Measurements from ENCODE around the gene PDCD4.

The PDCD4 gene

DNA sequence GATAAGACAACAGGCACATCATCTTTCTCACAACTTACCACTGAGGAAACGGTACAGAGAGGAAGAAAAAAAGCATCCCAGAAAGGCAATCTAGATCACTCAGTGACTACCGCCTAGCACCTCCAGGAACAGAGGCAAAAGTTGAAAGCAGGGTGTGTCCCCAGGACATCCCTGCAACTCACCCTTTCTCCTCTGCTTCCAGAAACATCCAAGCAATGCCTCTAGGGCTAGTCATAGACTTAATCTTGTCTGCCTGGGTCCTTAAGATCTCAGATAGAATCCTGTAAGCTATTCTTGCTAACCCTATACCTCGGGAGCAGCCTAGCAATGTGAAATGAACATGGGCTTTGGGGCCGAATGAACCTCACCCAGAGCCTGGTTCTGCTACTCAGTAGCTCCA lies 18.8 kb upstream of the PDCD4 start:
- no peak for DNase-seq (ENCODE audit: low read depth, low spot score)
- TF ChIP-seq, protein P1, sequence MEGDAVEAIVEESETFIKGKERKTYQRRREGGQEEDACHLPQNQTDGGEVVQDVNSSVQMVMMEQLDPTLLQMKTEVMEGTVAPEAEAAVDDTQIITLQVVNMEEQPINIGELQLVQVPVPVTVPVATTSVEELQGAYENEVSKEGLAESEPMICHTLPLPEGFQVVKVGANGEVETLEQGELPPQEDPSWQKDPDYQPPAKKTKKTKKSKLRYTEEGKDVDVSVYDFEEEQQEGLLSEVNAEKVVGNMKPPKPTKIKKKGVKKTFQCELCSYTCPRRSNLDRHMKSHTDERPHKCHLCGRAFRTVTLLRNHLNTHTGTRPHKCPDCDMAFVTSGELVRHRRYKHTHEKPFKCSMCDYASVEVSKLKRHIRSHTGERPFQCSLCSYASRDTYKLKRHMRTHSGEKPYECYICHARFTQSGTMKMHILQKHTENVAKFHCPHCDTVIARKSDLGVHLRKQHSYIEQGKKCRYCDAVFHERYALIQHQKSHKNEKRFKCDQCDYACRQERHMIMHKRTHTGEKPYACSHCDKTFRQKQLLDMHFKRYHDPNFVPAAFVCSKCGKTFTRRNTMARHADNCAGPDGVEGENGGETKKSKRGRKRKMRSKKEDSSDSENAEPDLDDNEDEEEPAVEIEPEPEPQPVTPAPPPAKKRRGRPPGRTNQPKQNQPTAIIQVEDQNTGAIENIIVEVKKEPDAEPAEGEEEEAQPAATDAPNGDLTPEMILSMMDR (IDR thresholded peaks at IDR 0.05; ENCODE audit: low read depth, low read length): no peak
- in situ Hi-C loops (cut with HindIII; ENCODE audit: low sequenced_read_pairs): no loop called here
- no peak overlapping the region for H3K4me3 ChIP-seq (ENCODE audit: low read depth, low read length)

DNA sequence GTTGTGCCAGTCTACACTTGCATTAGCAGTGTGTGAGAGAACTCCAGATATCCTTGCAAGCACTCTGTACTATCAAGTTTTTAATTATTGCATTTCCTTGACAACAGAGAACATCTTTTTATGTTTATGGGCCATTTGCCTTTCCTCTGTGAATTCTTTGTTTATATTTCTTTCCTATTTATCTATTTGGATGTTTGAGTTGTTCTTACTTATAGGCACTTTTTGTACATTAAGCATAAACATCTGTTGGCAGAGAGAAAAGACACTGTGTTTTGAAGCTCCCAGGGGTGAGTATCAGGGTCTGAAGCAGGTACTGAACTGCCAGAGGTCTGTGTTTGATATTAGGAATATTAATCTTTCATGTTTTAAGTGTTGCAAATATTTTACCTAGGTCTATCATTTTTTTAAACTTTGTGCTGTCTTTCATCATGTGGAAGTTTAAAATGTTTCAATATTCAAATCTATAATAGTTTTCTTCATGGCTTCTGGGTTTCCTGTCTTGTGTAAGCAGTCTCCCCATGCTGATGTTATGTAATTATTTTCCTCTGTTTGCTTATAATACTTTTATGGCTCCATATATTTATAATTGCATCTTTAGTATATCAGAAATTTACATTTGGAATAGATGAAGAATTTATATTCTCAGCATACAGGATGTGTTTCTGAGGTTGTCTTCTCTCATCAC lies 17.7 kb upstream of the PDCD4 start:
- TF ChIP-seq, protein P1 (IDR thresholded peaks at IDR 0.05; ENCODE audit: low read depth, low read length): no peak
- in situ Hi-C loops (cut with HindIII; ENCODE audit: low sequenced_read_pairs): no loop called here
- no peak for DNase-seq (ENCODE audit: low read depth, low spot score)
- H3K4me3 ChIP-seq (ENCODE audit: low read depth, low read length): no peak overlapping the region

DNA sequence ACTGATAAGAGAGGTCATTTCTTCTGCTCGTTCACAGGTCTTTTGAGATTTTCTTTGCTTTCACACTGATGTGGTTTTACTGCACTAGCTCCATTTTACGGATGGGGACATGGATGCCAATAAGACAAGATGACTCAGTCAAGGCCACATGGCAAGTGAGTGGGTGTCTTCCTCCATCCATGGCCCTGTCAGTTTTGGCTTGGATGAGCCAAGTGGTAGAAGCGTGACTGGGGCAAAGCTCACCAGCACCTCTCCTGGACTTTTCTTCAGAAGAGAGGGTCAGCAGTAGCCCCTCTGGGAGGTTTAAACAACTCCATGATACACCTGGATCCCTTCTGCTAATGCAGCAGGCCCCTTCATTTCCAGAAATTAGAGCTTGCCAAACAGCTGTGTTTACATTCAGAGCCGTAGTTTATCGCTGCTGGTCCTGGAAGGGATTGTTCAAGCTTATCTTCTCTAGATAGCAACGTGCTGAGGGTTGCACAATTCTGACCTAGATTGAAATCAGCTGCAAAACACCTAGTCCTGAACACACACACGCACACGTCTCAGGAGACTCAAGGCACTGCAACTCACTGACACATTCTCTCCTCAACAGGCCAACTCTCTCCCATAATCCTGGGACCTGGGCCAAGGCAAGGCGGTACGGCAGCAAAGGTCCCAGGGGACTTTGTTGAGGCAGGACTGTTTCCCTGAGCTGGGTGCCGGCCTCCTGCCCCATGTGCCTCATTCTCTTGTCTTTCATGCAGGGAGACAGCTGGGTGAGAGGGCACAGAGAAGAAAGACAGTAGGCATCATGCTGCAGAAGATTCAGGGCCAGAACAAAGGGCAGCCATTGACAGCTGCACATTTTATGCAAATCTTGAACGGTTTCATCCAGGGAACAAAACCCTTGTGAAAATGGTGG lies 14.2 kb upstream of the PDCD4 start:
- TF ChIP-seq, protein P1 (IDR thresholded peaks at IDR 0.05; ENCODE audit: low read depth, low read length): no peak
- no peak for DNase-seq (ENCODE audit: low read depth, low spot score)
- no peak overlapping the region for H3K4me3 ChIP-seq (ENCODE audit: low read depth, low read length)
- in situ Hi-C loops (cut with HindIII; ENCODE audit: low sequenced_read_pairs): no loop called here

DNA sequence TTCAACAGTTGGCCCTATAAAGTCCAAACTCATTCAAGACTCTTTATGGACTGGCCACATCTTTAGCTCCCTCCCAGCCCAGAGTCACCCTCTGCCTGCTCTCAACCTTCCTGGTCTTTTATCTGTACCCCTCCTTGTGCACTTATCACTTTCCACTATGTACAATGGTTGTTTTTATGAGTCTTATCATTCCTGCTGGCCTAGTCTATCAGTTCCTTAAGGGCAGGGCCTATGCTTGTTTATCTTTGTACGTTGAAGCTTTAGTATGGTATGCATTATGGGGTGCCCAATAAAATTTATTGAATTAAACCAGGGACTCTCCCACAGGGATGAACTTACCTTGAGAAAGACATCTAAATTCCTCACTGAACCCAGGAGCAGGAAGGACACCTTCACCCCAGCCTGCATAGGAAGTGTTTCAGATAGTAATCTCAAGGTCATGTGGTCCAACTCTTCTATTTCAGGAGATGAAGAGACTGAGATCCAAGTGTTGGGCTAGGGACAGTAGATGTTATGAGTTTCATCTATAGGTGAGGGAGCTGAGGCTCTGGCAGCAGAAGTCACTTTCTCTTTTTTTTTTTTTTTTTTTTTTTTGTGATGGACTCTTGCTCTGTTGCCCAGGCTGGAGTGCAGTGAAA lies 13.3 kb upstream of the PDCD4 start:
- TF ChIP-seq, protein P1 (IDR thresholded peaks at IDR 0.05; ENCODE audit: low read depth, low read length): no peak
- in situ Hi-C loops (cut with HindIII; ENCODE audit: low sequenced_read_pairs): no loop called here
- no peak overlapping the region for H3K4me3 ChIP-seq (ENCODE audit: low read depth, low read length)
- no peak for DNase-seq (ENCODE audit: low read depth, low spot score)

DNA sequence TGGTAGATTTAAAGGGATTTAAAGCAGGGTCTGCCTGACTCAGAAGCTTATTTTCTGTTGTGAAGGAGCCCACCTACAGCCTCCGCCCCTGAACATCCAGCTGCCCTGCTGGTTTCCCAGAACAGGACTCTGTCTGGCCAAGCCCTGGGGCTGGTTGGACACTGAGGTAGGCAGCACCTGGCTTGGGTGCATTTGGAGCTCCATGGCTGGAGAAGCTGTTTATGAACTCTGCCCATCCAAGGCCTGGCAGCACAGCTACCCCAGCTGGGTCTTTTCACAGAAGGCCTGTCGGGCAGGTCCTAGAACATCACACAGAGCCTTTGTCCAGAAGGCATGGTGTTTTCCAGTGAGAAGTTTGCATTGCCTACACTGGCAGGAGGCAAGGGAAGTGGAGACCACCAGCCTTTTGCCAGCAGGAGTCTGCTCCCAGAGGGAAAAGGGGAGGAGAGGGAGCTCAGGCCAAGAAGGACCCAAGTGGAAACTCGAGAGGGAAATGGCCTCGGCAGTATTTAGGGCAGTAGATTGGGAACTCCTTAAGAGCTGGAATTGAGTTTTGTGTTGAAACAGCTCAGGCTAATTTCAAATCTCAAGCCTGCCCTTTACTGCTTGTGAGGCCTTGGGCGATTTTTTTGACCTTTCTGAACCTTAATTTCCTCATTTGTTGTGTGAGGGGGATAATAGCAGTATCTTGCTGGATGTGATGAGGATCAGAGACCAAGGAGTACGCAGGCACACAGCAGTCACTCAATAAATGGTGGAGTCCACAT lies 12.3 kb upstream of the PDCD4 start:
- DNase-seq (ENCODE audit: low read depth, low spot score): no peak
- no peak overlapping the region for H3K4me3 ChIP-seq (ENCODE audit: low read depth, low read length)
- in situ Hi-C loops (cut with HindIII; ENCODE audit: low sequenced_read_pairs): no loop called here

More for the DNA sequence above, 12.3 kb upstream of the PDCD4 start:
- TF ChIP-seq, protein P1 (IDR thresholded peaks at IDR 0.05; ENCODE audit: low read depth, low read length): no peak
